Fibroblast of lung (primary cell): Measurements from ENCODE around the gene ATRNL1.

Source experiments
- EZH2 ChIP-seq: IDR thresholded peaks from 2 replicates; pipeline ENCODE4 v1.5.1; 2012; ENCODE audit warnings: low read length, control low read depth, mild to moderate bottlenecking; ENCODE audit errors: missing control alignments
- TF ChIP-seq, protein P1 (sequence below), 2 donors: IDR thresholded peaks in 1 of 2; conservative IDR thresholded peaks in 1 of 2; 1 replicate in 1 of 2; 2 replicates in 1 of 2; pipeline ENCODE4 v1.5.1; 2011 to 2012; ENCODE audit warnings: low read length in 2 of 2, control low read depth in 1 of 2, inconsistent platforms in 1 of 2, low read depth in 1 of 2, mild to moderate bottlenecking in 1 of 2

DNA sequence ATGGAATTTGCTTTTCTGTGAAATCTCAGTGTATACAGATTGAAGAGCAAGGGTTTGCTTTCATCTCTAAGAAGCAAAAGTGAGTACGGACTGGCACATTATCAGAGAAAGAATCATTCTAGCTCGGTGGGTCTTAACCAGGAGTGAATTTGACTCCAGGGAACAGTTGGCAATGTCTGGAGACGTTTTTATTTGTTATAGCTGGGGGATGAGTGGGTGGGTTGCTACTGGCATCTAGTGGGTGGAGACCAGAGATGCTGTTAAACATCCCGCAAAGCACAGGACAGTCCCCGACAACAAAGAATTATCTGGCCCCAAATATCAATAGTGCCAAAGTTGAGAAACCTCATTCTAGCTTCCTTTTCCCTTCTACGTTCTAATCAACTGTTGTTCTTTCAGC, 43.8 kb upstream of the ATRNL1 start:
- TF ChIP-seq, protein P1, sequence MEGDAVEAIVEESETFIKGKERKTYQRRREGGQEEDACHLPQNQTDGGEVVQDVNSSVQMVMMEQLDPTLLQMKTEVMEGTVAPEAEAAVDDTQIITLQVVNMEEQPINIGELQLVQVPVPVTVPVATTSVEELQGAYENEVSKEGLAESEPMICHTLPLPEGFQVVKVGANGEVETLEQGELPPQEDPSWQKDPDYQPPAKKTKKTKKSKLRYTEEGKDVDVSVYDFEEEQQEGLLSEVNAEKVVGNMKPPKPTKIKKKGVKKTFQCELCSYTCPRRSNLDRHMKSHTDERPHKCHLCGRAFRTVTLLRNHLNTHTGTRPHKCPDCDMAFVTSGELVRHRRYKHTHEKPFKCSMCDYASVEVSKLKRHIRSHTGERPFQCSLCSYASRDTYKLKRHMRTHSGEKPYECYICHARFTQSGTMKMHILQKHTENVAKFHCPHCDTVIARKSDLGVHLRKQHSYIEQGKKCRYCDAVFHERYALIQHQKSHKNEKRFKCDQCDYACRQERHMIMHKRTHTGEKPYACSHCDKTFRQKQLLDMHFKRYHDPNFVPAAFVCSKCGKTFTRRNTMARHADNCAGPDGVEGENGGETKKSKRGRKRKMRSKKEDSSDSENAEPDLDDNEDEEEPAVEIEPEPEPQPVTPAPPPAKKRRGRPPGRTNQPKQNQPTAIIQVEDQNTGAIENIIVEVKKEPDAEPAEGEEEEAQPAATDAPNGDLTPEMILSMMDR (conservative IDR thresholded peaks at IDR 0.05 in 1 of 2, IDR thresholded peaks at IDR 0.05 in 1 of 2; ENCODE audit: low read depth in 1 of 2, low read length in 2 of 2): no peak
- no peak for TF ChIP-seq EZH2
